Midbrain (tissue), 1 donor: Measurements from ENCODE around the gene STK11IP.

Experiments
- DNase-seq: peaks from one replicate; lab custom pipeline; 2025; lab: John Stamatoyannopoulos, UW

STK11IP gene

GRCh38 chr2:219581346-219581745, 16.3 kb upstream of the STK11IP start:
- DNase-seq, result no peak

GRCh38 chr2:219591091-219591490, 6.6 kb upstream of the STK11IP start:
- no peak for DNase-seq

DNA sequence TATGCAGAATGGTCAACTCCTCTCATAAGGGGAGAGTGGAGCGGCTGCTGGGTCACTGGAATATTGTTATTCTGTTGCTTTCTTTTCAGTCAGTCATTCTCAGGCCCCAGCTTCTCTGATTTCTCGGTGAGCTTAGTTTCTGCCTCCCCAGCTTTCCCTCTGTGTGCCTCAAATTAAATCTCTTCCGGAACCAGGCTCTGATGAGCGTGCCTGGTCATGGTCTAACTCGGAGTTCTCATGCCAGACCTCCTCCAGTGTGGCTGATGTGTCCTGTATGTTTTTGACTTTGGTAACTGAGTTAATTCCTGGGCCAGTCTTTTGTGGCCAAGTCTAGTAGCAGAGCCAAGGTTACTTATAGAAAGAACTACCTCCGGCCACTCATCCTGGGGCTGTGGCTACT, 4.9 kb upstream of the STK11IP start:
- no peak for DNase-seq

DNA sequence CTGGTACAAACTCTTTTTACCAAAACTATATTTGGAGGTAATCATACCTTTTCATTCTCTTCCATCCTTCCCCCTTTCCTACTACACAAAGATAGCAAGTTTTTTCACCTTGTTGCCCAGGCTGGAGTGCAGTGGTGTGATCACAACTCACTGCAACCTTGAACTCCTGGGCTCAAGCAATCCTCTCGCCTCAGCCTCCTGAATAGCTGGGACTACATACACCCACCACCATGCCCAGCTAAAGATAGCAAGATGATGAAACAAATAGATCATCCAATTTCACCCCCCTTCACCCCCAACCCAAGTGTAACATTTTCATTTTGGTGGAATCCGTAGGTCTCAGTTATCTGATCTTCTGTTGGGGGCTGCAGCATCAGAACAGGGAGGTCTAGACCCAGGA, 4.5 kb upstream of the STK11IP start:
- no peak for DNase-seq

GRCh38 chr2:219595256-219595655, 2.4 kb upstream of the STK11IP start:
- DNase-seq, result no peak

DNA sequence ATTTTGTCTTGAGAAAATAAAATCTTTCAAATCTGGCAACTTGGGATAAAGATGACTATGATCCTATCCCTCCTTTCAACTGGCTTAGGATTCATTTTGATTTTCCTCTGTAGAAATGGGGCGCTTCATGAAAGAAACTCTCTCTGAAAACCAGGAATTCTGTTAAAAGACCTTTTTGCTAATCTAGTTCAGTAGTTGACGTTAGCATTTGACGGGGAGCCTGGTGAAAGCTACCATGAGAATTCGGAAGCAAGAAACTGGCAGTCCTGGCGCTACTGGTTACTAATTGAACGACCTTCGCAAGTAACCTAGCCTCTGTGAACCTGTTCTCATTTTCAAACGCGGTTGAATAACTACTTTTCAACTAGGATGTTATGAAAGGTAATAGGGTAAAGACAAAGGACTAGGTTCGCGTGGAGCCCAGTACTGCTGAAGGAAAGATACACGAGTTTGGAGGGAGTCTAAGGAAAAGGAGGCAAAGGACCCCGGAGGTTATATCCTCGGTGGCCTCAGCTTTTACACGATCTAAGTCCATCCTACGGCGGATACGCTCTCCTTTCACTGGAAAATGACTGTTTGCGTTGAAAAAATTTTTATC, 604 bp upstream of the STK11IP start:
- DNase-seq, result no peak

- DNase-seq, result no peak
Observed at GRCh38 chr2:219598308-219599078, 836 bp downstream of the STK11IP start.

DNA sequence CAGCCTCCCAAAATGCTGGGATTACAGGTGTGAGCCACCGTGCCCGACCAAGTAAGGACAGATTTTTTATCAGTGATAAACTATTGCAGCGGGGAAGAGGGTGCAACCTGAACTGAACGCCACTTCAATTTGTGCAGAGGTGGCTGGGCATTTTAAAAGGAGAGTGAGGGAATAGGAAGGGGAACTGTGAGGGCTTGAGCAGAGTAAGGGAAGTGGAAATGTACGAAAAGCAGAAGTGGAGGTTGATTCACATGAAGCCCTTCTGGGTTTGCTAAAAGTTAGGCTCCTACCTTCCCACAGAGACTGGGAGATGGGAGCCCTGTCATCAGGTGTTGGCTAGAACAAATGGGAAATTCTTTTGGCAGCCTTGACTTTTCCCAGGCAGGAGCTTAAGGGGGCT, 6.1 kb downstream of the STK11IP start:
- DNase-seq, result no peak

- DNase-seq, result no peak
Observed at GRCh38 chr2:219605607-219605954, 7.9 kb downstream of the STK11IP start.

DNA sequence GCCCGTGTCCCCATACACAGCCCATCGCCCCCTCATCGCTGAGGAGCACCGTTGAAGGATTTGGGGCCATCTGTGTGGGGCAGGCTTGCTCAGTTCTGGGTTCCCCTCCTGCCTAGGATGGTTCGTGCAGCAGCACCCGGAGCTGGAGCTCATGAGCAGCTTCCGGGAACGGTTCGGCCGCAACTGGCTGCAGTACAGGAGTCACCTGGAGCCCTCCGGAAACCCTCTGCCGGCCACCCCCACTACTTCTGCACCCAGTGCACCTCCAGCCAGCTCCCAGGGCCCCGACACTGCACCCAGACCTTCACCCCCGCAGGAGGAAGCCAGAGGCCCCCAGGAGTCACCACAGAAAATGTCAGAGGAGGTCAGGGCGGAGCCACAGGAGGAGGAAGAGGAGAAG, 10.3 kb downstream of the STK11IP start:
- no peak for DNase-seq

GRCh38 chr2:219608399-219608964, 10.8 kb downstream of the STK11IP start:
- DNase-seq, result no peak

DNA sequence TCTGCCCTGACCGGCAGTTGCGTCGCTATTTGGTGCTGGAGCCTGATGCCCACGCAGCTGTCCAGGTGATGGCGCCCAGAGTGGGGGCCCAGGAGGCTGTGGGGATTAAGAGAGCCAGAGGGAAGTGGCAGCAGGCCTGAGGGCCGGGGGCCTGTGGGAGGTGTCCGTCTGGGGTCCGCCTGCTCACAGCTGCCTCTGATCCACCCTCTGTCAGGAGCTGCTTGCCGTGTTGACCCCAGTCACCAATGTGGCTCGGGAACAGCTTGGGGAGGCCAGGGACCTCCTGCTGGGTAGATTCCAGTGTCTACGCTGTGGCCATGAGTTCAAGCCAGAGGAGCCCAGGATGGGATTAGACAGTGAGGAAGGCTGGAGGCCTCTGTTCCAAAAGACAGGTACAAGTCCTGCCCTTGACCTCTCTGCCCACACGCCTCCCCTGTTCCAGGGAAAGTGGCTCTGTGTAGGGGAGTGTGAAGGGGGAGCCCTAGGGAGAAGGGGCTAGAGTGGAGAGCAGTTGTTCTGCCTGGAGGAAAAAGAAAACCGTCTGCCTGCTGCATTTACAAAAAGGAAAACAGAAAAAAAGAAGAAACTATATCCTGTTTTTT, 11.6 kb downstream of the STK11IP start:
- DNase-seq, result no peak

- DNase-seq, result no peak
Observed at GRCh38 chr2:219611306-219611705, 13.6 kb downstream of the STK11IP start.

GRCh38 chr2:219611866-219612576, 14.4 kb downstream of the STK11IP start:
- no peak for DNase-seq

DNA sequence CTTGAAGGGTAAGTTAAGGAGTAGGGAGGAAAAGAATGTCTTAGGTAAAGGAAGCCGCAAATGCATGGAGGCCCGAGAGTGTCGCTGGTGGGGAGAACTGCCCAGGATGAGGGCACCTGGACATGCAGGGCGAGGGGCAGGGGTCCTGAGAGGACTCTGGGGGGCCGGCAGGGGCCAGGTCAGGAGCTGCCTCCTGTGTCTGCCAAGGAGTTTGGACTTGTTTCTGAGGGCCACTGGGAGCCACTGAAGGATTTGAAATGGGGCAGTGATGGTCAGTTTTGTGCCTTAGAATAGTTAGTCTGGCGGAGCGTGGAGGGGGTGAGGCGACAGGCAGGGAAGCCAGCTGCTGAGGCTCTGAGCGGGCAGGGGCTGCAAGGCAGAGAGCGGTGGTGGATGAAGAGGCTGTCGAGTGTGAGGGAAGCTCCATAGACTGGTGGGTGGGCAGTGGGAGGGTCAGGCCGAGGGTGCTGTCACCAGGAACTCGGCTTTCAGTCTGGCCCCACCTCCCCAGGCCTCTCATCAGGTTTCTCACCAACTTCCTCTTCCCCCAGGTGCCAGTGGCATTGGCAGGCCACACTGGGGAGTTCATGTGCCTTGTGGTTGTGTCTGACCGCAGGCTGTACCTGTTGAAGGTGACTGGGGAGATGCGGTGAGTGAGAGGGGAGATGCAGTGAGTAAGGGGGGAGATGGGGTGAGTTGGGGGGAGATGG, 15.1 kb downstream of the STK11IP start:
- DNase-seq, result no peak

DNA sequence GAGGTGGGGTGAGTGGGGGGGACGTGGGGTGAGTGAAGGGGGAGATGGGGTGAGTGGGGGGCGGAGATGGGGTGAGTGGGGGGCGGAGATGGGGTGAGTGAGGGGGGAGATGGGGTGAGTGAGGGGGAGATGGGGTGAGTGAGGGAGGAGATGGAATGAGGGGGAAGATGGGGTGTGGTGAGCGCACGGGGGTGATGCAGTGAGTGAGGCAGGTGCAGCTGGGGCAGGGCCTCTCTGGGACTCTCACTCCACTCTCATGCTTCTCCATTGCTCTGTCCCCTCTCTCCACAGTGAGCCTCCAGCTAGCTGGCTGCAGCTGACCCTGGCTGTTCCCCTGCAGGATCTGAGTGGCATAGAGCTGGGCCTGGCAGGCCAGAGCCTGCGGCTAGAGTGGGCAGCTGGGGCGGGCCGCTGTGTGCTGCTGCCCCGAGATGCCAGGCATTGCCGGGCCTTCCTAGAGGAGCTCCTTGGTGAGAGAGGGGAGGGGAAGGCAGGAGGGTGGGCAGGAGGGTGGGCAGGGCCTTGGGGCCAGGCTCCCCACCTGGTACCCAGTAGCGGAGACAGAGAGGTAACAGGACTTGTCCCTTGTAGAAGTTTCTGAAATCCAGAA, 15.9 kb downstream of the STK11IP start:
- no peak for DNase-seq

DNA sequence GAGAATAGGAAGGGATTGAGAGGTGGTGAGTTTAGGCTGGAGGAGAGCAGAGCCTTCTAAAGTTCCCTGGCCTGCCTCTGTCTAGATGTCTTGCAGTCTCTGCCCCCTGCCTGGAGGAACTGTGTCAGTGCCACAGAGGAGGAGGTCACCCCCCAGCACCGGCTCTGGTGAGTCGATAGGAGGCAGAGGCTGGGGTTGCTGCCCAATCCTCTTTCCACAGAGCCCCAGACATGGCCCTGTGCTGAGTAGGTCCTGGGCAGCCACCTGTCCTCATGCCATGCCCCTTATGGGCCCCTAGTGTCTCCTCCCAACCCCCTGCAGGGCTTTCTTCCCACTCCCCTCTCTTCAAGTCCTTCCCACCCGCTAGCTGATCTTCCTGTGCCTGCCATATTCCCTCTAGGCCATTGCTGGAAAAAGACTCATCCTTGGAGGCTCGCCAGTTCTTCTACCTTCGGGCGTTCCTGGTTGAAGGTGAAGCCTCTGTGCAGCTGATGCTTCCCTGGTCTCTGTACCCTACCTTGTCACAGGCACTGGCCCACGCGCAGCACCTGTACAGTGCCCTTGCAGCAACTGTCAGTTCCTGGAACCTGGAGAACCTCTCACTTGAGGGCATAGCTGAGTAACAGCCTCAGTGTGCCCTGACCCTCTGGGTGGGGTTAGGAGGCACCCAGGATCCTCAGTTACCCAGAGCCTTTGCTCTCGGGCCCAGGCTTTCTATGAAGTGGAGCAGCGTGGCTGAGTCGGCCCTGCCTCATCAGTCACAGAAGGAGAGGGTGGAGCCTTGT, 16.6 kb downstream of the STK11IP start:
- DNase-seq, result no peak

DNA sequence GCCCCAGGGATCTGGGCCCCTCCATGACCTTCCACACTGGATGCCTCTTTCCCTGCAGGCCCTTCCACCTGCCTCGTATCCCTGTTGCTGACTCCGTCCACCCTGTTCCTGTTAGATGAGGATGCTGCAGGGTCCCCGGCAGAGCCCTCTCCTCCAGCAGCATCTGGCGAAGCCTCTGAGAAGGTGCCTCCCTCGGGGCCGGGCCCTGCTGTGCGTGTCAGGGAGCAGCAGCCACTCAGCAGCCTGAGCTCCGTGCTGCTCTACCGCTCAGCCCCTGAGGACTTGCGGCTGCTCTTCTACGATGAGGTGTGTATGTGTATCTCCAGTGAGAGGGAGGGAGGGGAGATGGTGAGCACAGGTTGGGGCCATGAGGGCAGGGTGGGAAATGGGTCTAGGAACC, 17.4 kb downstream of the STK11IP start:
- DNase-seq, result no peak

DNA sequence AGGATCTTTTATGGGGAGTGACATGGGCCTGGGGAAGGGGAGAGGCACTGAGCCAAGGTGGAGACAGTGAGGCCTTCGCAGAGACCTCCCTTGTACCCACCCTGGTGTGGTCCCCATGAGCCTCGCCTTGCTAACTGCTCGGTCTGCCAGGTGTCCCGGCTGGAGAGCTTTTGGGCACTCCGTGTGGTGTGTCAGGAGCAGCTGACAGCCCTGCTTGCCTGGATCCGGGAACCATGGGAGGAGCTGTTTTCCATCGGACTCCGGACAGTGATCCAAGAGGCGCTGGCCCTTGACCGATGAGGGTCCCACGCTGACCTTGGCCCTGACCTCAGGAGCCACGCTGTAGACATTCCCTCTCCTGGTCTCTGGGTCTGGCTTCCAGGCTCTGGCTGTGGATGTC, 18.2 kb downstream of the STK11IP start:
- no peak for DNase-seq

- no peak for DNase-seq
Observed at GRCh38 chr2:219616550-219616949, 18.9 kb downstream of the STK11IP start.

GRCh38 chr2:219618733-219619122, 21.1 kb downstream of the STK11IP start:
- DNase-seq, result no peak
